Body of pancreas (tissue), 4 donors: ENCODE data around the gene PPHLN1.

Experiments used
- POLR2A ChIP-seq, 3 donors: fragments of 450-650 bp; IDR thresholded peaks; one replicate each; pipeline ENCODE4 v1.6.1; 2016; ENCODE audit warnings: antibody characterized with exemption in 3 of 3, mild to moderate bottlenecking in 2 of 3
- TF ChIP-seq, protein P1 (sequence below), 7 experiments: fragments of 450-650 bp in 4 of 7; fragments of 200-600 bp in 3 of 7; sonication (generic) in 3 of 7; IDR thresholded peaks; one replicate each; pipeline ENCODE4 v1.5.1; 2016 to 2019; ENCODE audit warnings: antibody characterized with exemption in 7 of 7

DNA sequence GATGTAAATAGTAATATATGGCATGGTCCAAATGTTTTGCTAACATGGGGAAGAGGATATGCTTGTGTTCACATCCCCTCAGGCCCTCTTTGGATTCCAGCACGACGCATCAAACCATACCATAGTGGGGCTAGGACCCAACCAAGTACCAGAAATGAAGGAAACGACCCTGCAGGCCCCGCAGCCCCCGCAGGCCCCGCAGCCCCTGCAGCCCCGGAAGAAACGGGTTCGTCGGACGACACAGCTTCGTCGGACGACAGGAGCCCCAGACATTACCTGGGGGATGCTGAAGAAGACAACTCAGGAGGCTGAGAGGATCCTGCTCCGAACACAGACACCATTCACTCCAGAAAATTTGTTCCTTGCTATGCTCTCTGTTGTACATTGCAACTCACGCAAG lies 119.9 kb downstream of the PPHLN1 start:
- TF ChIP-seq, protein P1, sequence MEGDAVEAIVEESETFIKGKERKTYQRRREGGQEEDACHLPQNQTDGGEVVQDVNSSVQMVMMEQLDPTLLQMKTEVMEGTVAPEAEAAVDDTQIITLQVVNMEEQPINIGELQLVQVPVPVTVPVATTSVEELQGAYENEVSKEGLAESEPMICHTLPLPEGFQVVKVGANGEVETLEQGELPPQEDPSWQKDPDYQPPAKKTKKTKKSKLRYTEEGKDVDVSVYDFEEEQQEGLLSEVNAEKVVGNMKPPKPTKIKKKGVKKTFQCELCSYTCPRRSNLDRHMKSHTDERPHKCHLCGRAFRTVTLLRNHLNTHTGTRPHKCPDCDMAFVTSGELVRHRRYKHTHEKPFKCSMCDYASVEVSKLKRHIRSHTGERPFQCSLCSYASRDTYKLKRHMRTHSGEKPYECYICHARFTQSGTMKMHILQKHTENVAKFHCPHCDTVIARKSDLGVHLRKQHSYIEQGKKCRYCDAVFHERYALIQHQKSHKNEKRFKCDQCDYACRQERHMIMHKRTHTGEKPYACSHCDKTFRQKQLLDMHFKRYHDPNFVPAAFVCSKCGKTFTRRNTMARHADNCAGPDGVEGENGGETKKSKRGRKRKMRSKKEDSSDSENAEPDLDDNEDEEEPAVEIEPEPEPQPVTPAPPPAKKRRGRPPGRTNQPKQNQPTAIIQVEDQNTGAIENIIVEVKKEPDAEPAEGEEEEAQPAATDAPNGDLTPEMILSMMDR (IDR thresholded peaks at IDR 0.05), result no peak
- no peak for TF ChIP-seq POLR2A (IDR thresholded peaks at IDR 0.05)
